Bronchial epithelial cell (primary cell): Measurements from ENCODE around the gene SALL2. TPM values are rescaled to one million over a fixed set of nuclear protein-coding genes. Genes with fewer than 3 reads are reported as not detected.

Source experiments
- DNase-seq: peaks from one replicate; pipeline ENCODE4 v3.0.0-alpha.2; 2010; ENCODE audit warnings: low read depth
- FAIRE-seq: peaks from 2 replicates; lab custom pipeline; 2011; peaks lifted over from hg19 to GRCh38; lab: Jason Lieb, UNC
- H3K27me3 ChIP-seq: 2 replicates; pipeline ENCODE4 v1.5.1; 2011; ENCODE audit warnings: low read length; ENCODE audit not compliant: control insufficient read depth, insufficient read depth
- H3K36me3 ChIP-seq: 2 replicates; pipeline ENCODE4 v1.5.1; 2011; ENCODE audit warnings: low read length; ENCODE audit not compliant: control insufficient read depth, insufficient read depth
- H3K4me3 ChIP-seq: 2 replicates; pipeline ENCODE4 v1.5.1; 2011; ENCODE audit warnings: mild to moderate bottlenecking, low read depth, low read length, control low read depth
- CTCF ChIP-seq: IDR thresholded peaks from 2 replicates; pipeline ENCODE4 v1.5.1; 2011; ENCODE audit warnings: mild to moderate bottlenecking, moderate library complexity, low read length, control low read depth, inconsistent platforms; ENCODE audit not compliant: insufficient read depth, severe bottlenecking
- total RNA-seq: library from RNA; depleted of rRNA; stranded (reverse); fragments of >200 nt; gene quantifications from 2 replicates; pipeline ENCODE4 v1.2.1, GENCODE V29; 2014

Gene SALL2
- total RNA-seq, 1 donor from 2014 or later, result under 0.01 TPM

- no peaks in the 10 kb centered on the region for H3K36me3 ChIP-seq
- FAIRE-seq (no peak), DNase-seq (no peak)
- TF ChIP-seq CTCF, result no peak
- peak overlapping the region; percentile 99 for H3K4me3 ChIP-seq
- H3K27me3 ChIP-seq, result no peaks in the 10 kb centered on the region
Observed at GRCh38 chr14:21475767-21476522, 50.2 kb downstream of the SALL2 start.

Other genes starting within 250 kb of the SALL2 start
- not detected in 2 replicates for gene RPGRIP1, start 246.3 kb downstream of the SALL2 start, total RNA-seq
- 55.8 and 57.0 TPM in 2 replicates for gene SUPT16H, start 142.3 kb downstream of the SALL2 start, total RNA-seq
- 29.7 and 41.1 TPM in 2 replicates for gene CHD8, start 70.2 kb downstream of the SALL2 start, total RNA-seq
- gene RAB2B, start 49.4 kb downstream of the SALL2 start, total RNA-seq, result 17.4 and 17.8 TPM in 2 replicates
- gene TOX4, start 49.2 kb downstream of the SALL2 start, total RNA-seq, result 16.6 and 23.0 TPM in 2 replicates
- 34.3 and 53.2 TPM in 2 replicates for gene METTL3, start 15.0 kb downstream of the SALL2 start, total RNA-seq
- not detected in 2 replicates for gene OR10G3, start 53.7 kb upstream of the SALL2 start, total RNA-seq
- not detected in 2 replicates for gene OR10G2, start 108.6 kb upstream of the SALL2 start, total RNA-seq
- gene OR4E2, start 127.5 kb upstream of the SALL2 start, total RNA-seq, result not detected in 2 replicates
- under 0.01 TPM in 1 of 2 replicates, not detected in the other for gene OR4E1, start 147.5 kb upstream of the SALL2 start, total RNA-seq